Vagina (tissue), 2 donors: Measurements from ENCODE around the gene IQGAP1. TPM values are rescaled to one million over a fixed set of nuclear protein-coding genes. Genes with fewer than 3 reads are reported as not detected.

Source experiments
- DNase-seq, 2 donors: peaks; one replicate each; pipeline ENCODE4 v3.0.0-alpha.2; 2017; ENCODE audit errors: extremely low spot score in 2 of 2
- H3K27ac ChIP-seq: fragments of 200-600 bp; sonication (generic); one replicate; pipeline ENCODE4 v1.5.1; 2019
- H3K27me3 ChIP-seq: fragments of 200-600 bp; sonication (generic); one replicate; pipeline ENCODE4 v1.5.1; 2019
- H3K36me3 ChIP-seq, 2 donors: fragments of 200-600 bp; sonication (generic); one replicate each; pipeline ENCODE4 v1.5.1; 2017 to 2019
- H3K4me1 ChIP-seq: fragments of 200-600 bp; sonication (generic); one replicate; pipeline ENCODE4 v1.5.1; 2019
- H3K4me3 ChIP-seq, 2 donors: fragments of 200-600 bp; sonication (generic); 1 replicate in 1 of 2; 2 replicates in 1 of 2; pipeline ENCODE4 v1.5.1; 2016 to 2019
- H3K9me3 ChIP-seq: fragments of 200-600 bp; sonication (generic); one replicate; pipeline ENCODE4 v1.5.1; 2019
- CTCF ChIP-seq, 3 experiments: fragments of 450-650 bp in 2 of 3; fragments of 200-600 bp in 1 of 3; sonication (generic) in 1 of 3; IDR thresholded peaks; one replicate each; pipeline ENCODE4 v1.5.1; 2017 to 2019; ENCODE audit warnings: antibody characterized with exemption in 3 of 3, mild to moderate bottlenecking in 2 of 3, moderate library complexity in 2 of 3
- POLR2A ChIP-seq, 2 donors: fragments of 450-650 bp; IDR thresholded peaks; one replicate each; pipeline ENCODE4 v1.6.1; 2017; ENCODE audit warnings: antibody characterized with exemption in 2 of 2, mild to moderate bottlenecking in 2 of 2, moderate library complexity in 2 of 2
- POLR2AphosphoS5 ChIP-seq, 2 donors: sonication (generic); formaldehyde crosslinking; IDR thresholded peaks; one replicate each; pipeline ENCODE4 v1.9.0; 2017; ENCODE audit warnings: antibody characterized with exemption in 2 of 2, mild to moderate bottlenecking in 2 of 2, low read depth in 1 of 2; ENCODE audit not compliant: insufficient read depth in 1 of 2
- intact Hi-C: fragments of 100-400 bp; cut with DNase I; formaldehyde crosslinking; loops from one replicate; pipeline ENCODE4 v1.15.1; 2023
- total RNA-seq: library from RNA; depleted of rRNA; stranded (reverse); fragments of >200 nt; gene quantifications from one replicate; pipeline ENCODE4 v1.2.3, GENCODE V29; 2016

IQGAP1 gene
- total RNA-seq, 1 donor from 2014 or later = 261 TPM

- no peaks in the 10 kb centered on the region for H3K9me3 ChIP-seq
- H3K4me3 ChIP-seq = no peak overlapping the region
- TF ChIP-seq POLR2A (IDR thresholded peaks at IDR 0.05) (no peak), CTCF (IDR thresholded peaks at IDR 0.05) (no peak), POLR2AphosphoS5 (IDR thresholded peaks at IDR 0.05; ENCODE audit: insufficient read depth in 1 of 2, low read depth in 1 of 2) (no peak)
- intact Hi-C loops = loop anchor here (5.0 to 10.0 kb wide), 2 partner anchors 105 to 1513 kb away; no protein-coding TSS in a partner anchor
- H3K27ac ChIP-seq = no peak overlapping the region
- H3K4me1 ChIP-seq = no peaks in the 10 kb centered on the region
- DNase-seq = no peak
- H3K27me3 ChIP-seq = no peaks in the 10 kb centered on the region
- peaks cover 3 to 75% of the 10 kb centered on the region in 2 donors for H3K36me3 ChIP-seq
Measured at GRCh38 chr15:90469723-90470122, 81.7 kb downstream of the IQGAP1 start.

GRCh38 chr15:90470453-90470852 lies 82.4 kb downstream of the IQGAP1 start:
- Histone ChIP-seq H3K4me1 (no peaks in the 10 kb centered on the region), H3K4me3 (no peak overlapping the region), H3K9me3 (no peaks in the 10 kb centered on the region), H3K36me3 (peaks cover 3 to 78% of the 10 kb centered on the region in 2 donors), H3K27ac (no peak overlapping the region), H3K27me3 (no peaks in the 10 kb centered on the region)
- DNase-seq = no peak
- intact Hi-C loops = loop anchor here (10.0 kb wide), 1 partner anchor 106 kb away; no protein-coding TSS in a partner anchor
- no peak for TF ChIP-seq CTCF (IDR thresholded peaks at IDR 0.05)
- no peak for TF ChIP-seq POLR2A (IDR thresholded peaks at IDR 0.05)
- no peak for TF ChIP-seq POLR2AphosphoS5 (IDR thresholded peaks at IDR 0.05; ENCODE audit: insufficient read depth in 1 of 2, low read depth in 1 of 2)

- H3K4me3 ChIP-seq = no peak overlapping the region
- intact Hi-C loops = loop anchor here (10.0 kb wide), 1 partner anchor 106 kb away; no protein-coding TSS in a partner anchor
- no peaks in the 10 kb centered on the region for H3K9me3 ChIP-seq
- peaks cover 3 to 73% of the 10 kb centered on the region in 2 donors for H3K36me3 ChIP-seq
- TF ChIP-seq POLR2A (IDR thresholded peaks at IDR 0.05) (no peak), POLR2AphosphoS5 (IDR thresholded peaks at IDR 0.05; ENCODE audit: insufficient read depth in 1 of 2, low read depth in 1 of 2) (no peak), CTCF (IDR thresholded peaks at IDR 0.05) (no peak)
- no peak overlapping the region for H3K27ac ChIP-seq
- no peaks in the 10 kb centered on the region for H3K4me1 ChIP-seq
- DNase-seq = no peak
- H3K27me3 ChIP-seq = no peaks in the 10 kb centered on the region
Measured at GRCh38 chr15:90471126-90471525, 83.1 kb downstream of the IQGAP1 start.

DNA sequence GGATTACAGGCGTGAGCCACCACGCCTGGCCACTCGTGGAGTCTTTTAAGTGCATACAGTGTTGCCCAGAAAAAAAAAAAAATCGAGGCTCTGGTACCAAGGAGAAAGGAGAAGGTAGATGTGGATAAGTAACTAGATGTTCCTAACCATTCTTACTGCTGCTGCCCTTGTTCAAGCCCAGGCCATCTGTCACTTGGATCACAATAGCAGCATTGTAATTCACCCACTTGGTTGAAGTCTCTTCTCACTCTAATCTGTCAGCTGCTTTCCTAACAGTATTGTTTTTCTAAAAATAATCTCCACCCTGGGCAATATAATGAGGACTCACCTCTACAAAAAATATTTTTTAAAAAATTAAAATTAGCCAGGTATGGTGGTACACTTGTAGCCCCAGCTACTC lies 83.7 kb downstream of the IQGAP1 start:
- no peak for DNase-seq

More for the DNA sequence above, 83.7 kb downstream of the IQGAP1 start:
- H3K4me1 ChIP-seq = no peaks in the 10 kb centered on the region
- no peak for TF ChIP-seq POLR2AphosphoS5 (IDR thresholded peaks at IDR 0.05; ENCODE audit: insufficient read depth in 1 of 2, low read depth in 1 of 2)
- no peak for TF ChIP-seq CTCF (IDR thresholded peaks at IDR 0.05)
- TF ChIP-seq POLR2A (IDR thresholded peaks at IDR 0.05) = no peak
- H3K36me3 ChIP-seq = peaks cover 7 to 66% of the 10 kb centered on the region in 2 donors
- H3K9me3 ChIP-seq = no peaks in the 10 kb centered on the region
- H3K27ac ChIP-seq = no peak overlapping the region
- no peak overlapping the region for H3K4me3 ChIP-seq
- H3K27me3 ChIP-seq = no peaks in the 10 kb centered on the region
- intact Hi-C loops = loop anchor here (10.0 kb wide), 1 partner anchor 107 kb away; no protein-coding TSS in a partner anchor
